Limb (tissue), 2 donors: ENCODE measurements around the gene SOX13.

ENCODE experiments used
- DNase-seq, 2 donors: peaks; one replicate each; pipeline ENCODE4 v3.0.0-alpha.2; 2016; ENCODE audit errors: extremely low spot score in 2 of 2

SOX13 gene

GRCh38 chr1:204151552-204152309 is 78.8 kb downstream of the SOX13 start, which contains the start of gene ETNK2:
Gene ETNK2 (minus strand): TSS chr1:204152044. CDS start chr1:204151852, 192 bp downstream.
- DNase-seq: peak; percentile 51 to 87

- DNase-seq: no peak
Measured at GRCh38 chr1:204152310-204153044, 79.6 kb downstream of the SOX13 start.

- DNase-seq: no peak
Measured at GRCh38 chr1:204153667-204154066, 80.8 kb downstream of the SOX13 start.

- DNase-seq: no peak
Measured at GRCh38 chr1:204154568-204155255, 81.8 kb downstream of the SOX13 start.

- peak in 1 of 2 donors; percentile 20 for DNase-seq
Measured at GRCh38 chr1:204155881-204156280, 83.0 kb downstream of the SOX13 start.

- DNase-seq: peak in 1 of 2 donors; percentile 16
Measured at GRCh38 chr1:204157962-204158361, 85.0 kb downstream of the SOX13 start.

- DNase-seq: no peak
Measured at GRCh38 chr1:204161609-204162493, 88.9 kb downstream of the SOX13 start.

- peak; percentile 78 to 90 for DNase-seq
Measured at GRCh38 chr1:204162494-204163074, 89.7 kb downstream of the SOX13 start.

- DNase-seq: no peak
Measured at GRCh38 chr1:204166219-204166618, 93.3 kb downstream of the SOX13 start, which contains the start of gene REN. Gene REN (minus strand): TSS chr1:204166337. CDS start chr1:204166293, 44 bp downstream.

- DNase-seq: no peak
Measured at GRCh38 chr1:204167730-204168129, 94.8 kb downstream of the SOX13 start.

GRCh38 chr1:204169858-204170257 is 96.9 kb downstream of the SOX13 start:
- no peak for DNase-seq

- DNase-seq: no peak
Measured at GRCh38 chr1:204170494-204171155, 97.7 kb downstream of the SOX13 start.

- DNase-seq: no peak
Measured at GRCh38 chr1:204171751-204172178, 98.8 kb downstream of the SOX13 start.

- DNase-seq: no peak
Measured at GRCh38 chr1:204172404-204173029, 99.6 kb downstream of the SOX13 start.

- DNase-seq: no peak
Measured at GRCh38 chr1:204174958-204175357, 102.0 kb downstream of the SOX13 start.

GRCh38 chr1:204176049-204176448 is 103.1 kb downstream of the SOX13 start:
- no peak for DNase-seq

- no peak for DNase-seq
Measured at GRCh38 chr1:204177133-204177532, 104.2 kb downstream of the SOX13 start.
